GM18867 (cell line): ENCODE data around the gene FBN2.
A peak's percentile ranks its signal among the peaks of the same experiment; 100 is the strongest.
"Not testable (repeated sequence)": the region's sequence is repeated elsewhere in the genome, so short reads cannot be mapped to it uniquely, and the experiment has no call there.

ENCODE experiments used
- ATAC-seq: cut with Tn5 transposase; IDR thresholded peaks from one replicate; pipeline ENCODE4 v1.9.1; 2021; ENCODE audit warnings: mild to moderate bottlenecking, moderate library complexity; ENCODE audit not compliant: unreplicated experiment

FBN2 gene

DNA sequence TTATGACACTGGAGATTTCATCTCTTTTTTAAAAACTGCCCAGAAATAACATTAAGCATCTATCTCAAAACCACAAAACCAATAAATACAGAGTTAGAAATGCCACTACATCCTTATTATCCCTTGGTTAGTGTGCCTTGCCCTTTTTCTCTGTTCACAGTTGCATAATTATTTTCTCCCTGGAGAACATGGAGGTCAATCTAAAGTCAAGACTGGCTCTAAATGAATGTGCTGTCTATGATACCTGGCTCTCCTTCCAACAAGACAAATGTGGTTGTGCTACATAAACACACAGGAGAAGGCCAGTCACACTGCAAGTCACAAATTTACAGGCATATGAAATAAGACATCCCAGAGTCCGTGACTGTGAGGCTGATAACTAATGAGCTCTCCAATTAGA, 2.8 kb downstream of the FBN2 start:
- ATAC-seq, result no peak

DNA sequence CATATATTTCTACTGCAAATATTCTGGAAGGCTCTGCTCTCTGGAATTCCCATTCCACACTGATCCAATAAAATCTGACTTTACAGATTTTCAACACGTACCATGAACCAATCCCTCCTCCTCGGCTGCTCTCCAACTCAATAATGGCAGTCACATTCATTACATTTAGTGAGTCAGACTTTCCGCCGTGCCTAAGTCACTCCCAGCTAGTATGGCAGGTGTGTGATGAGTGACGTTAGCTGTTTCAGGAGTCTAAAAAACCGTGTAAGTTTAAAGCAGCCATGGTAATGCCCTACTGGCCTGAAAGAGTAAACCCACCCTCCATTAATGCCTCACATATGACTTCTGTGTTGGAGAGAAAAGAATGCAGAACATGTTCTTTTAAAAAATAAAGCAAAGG, 3.3 kb downstream of the FBN2 start:
- ATAC-seq, result no peak

GRCh38 chr5:128532776-128533175, 5.3 kb downstream of the FBN2 start:
- no peak for ATAC-seq

DNA sequence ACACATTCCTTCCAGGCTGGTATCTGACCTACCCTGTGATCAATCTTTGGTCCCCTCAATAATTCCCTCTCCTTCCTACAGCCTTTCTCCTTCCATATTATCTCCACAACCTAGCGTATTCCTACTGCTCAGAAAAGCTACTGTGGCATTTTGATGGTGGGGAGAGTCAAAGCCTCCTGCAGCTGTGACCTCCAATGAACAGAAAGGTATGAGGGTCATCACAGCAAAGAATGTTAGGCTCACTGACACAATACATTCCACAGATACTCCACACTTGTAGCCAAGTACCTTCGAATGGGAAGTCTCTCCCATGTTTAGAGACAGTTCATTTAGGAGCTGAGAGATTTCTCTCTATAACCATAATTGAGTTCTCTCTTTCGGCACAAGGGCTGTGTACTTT, 5.9 kb downstream of the FBN2 start:
- ATAC-seq, result no peak

DNA sequence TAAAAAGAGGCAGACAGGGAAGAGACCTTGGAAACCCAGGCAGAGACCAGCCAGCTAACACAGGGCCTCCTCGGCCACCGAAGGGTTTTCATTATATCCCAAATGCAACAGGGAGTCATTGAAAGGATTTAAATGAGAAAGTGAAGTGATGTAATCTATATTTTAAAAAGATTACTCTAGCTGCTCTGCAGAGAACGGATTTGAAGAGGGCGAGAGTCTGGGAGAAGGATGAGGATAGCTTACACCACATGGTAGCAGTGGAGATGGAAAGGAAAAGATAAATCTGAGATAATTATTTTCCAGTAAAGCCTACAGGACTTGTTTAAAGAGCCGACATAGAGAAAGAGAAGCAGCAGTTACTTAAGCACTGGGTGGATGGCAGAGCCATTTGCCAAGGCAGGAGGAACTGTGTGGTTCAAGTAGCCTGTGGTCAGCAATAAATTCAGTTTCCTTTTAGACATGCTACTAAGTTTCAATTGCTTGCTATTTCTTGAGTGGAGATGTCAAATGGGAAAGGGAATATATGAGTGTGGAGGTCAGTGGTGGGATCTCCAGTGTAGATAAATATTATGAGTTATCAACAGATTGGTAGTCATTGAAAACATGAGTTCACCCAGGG, 9.3 kb downstream of the FBN2 start:
- no peak for ATAC-seq

- no peak for ATAC-seq
Observed at GRCh38 chr5:128528126-128528525, 9.9 kb downstream of the FBN2 start.

DNA sequence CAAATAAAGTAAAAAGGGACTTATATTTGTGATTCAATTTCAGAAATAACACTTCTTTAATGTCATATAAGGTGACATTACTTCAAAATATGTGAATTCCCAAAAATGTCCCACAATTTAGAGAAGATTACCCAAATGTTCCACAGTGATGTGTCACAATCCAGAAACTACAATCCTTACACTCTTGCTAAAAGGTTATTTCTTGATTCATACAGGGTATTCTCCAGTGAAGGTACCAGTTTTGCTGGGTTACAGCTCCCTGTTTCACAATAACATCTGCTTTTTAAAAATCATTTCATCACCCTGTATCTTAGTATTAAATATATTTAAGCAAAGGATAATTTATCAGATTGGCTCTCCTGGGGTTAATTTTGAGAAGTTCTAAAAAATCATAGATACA, 11.0 kb downstream of the FBN2 start:
- ATAC-seq, result no peak

DNA sequence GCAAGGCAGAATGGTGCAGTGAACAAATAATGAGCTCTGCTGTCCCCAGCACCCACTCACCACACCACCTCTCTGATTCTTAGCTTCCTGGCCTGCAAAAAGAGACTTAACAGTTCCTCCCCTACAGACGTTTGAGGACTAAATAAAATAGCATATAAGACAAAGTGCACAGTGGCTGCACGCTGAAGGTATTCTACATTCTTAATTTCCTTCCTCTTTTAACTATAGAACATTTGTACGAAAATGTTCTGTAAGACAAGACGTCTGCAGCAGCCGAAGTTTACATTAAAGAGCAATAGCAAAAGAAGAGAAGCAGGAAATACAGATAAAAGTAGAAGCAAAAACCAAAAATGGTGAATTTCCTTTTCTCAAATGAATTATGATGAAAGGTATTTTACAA, 15.7 kb downstream of the FBN2 start:
- no peak for ATAC-seq

DNA sequence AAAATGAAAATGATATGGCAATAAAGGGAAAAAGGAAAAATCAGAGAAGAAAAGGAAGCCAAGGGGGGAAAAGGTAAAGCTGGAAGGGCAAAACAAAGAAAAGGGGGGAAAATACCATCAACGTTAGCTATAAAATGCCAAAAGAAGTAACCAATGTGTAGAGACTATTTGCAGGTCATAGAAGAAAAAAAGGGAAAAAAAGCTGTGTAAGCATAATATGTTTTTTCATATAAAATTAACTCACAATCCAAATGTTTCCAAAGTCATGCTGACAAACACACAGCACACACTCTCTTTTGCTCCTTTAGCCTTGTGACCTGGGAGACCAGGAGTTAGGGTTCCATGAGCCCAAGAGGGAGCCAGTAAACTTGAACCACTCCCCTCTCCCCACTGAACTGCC, 18.2 kb downstream of the FBN2 start:
- no peak for ATAC-seq

DNA sequence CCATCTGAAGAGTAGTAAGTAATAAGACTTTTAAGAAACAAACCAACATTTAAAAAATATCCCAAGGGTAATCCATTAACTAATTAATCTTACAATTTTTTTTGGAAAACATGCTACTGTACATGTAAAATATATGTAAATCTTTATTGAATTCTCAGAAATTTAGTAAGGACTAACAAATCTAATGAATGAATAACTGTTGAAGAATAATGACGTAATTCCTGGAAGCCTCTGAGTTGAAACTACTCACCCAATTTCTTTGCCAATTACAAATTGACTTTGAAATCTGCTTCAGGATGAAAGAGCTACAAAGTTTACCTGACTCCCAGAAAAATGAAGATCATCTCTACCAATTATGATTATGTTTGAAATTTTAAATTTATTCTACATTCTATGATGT, 21.1 kb downstream of the FBN2 start:
- no peak for ATAC-seq

DNA sequence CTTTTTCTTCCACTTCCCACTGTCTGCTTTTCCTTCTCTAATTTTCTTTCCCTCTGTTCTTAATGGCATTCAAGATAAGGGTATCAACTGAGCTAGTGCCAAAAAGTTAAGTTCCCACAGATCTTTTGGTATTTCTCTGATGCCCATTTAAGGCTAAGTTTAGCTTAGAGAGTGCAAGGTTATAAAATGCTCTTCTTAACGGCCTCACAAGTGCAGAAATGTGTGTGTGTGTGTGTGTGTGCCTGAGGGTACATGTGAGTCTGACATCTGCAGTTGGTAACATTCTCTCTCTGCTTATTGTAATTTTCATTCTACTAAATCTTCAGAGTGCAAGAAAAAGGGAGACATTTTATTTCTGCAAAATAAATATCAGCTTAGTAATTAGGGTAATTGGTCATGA, 24.2 kb downstream of the FBN2 start:
- no peak for ATAC-seq

- no peak for ATAC-seq
Observed at GRCh38 chr5:128512894-128513293, 25.2 kb downstream of the FBN2 start.

DNA sequence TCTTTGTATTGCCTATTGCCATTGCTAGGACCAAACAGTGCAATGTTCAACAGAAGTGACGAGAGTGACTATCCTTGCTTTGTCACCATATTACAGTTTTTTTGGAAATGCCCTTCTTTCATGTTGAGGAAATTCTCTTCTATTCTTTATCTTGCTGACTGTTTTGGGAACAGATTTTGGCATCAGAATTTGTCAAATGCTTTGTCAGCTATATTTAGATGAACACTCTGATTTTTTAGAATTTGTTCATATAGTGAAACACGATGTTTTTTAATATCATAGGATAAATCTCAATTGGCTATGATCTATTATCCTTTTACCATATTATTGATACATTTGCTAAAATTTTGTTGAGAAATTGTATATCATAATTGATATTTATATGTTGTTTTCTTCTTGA, 31.4 kb downstream of the FBN2 start:
- ATAC-seq, result no peak

- ATAC-seq, result not testable (repeated sequence)
Observed at GRCh38 chr5:128503727-128504126, 34.3 kb downstream of the FBN2 start.

DNA sequence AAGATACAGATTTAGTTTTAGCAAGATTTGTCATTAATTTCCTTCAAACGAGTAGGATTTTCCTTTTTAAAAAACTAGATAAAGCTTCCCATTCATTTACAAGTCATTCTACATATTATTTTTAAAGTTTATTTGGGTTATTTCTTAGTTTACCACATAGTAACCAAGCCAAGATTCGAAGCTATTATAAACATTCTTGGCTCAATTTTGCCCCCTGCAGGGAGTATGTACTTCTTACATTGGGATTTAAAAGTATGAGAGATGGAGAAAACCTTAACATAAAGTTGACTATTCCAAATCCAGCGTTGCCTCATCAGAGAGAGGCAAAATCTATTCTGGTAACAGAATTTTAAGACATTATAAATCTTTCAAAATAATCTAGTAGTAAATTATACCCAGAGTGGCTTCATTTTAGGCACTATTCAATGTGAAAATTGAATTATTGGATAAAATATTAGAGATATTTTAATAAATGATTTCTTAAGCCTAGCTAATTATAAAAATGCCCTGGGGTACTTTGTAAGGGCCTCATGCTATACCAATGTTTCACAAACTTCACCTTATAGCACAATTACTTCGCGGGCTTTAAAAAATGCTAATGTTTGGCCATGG, 39.1 kb downstream of the FBN2 start:
- ATAC-seq, result peak; percentile 52

GRCh38 chr5:128494516-128494915, 43.5 kb downstream of the FBN2 start:
- no peak for ATAC-seq

DNA sequence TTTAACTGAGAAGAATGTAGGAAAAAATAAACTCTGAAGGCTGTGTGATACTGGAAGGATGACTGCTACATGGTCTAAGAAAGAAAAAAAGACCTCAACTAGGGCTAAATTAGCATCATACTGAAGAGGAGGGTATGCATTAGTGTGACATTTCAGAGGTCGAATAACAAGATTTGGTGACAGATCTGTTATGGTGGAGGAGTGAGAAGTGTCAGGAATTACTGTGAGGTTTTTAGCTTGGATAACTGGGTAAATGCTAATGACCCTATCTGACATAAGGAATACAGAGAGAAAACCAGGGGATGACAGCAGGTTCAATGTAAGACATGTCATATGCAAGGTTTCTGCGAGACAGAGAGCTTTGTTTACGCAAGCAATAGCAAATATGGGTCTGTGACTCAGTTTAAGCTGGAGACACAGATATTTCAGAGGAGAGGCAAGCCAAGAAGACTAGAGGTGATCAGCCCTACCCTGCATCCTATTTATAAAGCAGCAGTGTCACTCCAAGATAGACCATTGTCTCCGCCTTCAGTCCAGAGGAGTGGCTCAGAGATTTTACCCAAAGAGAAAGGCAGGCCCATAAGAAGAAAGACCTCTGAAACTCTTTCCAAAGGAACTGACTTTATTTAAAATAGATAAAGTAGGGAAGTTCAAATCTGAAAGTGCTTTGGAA, 44.3 kb downstream of the FBN2 start:
- ATAC-seq, result no peak

DNA sequence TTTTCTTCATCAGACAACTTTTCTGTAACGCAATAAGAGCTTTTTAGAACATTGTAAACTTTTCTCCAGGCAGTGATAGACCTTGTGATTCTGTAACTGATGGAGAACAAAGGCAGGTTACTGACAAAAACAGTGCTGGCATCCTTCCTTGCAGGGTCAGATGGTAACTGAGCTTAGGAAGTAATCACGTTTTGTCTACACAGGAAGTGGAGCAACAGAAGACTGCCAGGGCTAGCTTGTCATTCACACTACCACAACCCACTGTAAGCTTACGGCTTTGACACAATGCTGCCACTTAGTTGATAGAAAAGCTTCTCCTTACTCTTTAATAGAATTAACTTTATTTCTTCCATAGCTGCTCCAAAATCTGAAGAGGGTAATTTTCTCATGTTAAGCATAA, 46.8 kb downstream of the FBN2 start:
- no peak for ATAC-seq

GRCh38 chr5:128490761-128491160, 47.3 kb downstream of the FBN2 start:
- no peak for ATAC-seq

DNA sequence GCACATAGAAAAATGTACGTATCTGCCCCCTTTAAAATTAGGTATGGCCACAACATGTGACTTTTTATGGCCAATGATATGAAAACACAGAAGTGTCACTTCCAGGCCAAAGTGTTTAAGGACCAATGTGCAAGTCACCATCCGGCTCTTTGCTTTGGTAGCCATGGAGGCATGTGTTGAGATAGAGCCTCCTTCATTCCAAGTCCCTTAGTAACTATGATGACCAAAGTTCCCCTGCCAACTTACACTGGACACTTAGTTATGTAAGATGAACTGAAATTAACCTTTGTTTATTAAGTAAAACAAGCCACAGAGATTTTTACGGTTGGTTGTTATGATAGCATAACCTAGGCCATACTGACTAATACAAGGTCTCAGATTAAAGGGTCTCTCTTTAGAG, 51.0 kb downstream of the FBN2 start:
- no peak for ATAC-seq

GRCh38 chr5:128483738-128484137, 54.3 kb downstream of the FBN2 start:
- no peak for ATAC-seq

GRCh38 chr5:128480906-128481633, 57.0 kb downstream of the FBN2 start:
- no peak for ATAC-seq
